ENCODE measurements around the gene SLC39A13. TPM values are rescaled to one million over a fixed set of nuclear protein-coding genes. Genes with fewer than 3 reads are reported as not detected.
A peak's percentile ranks its signal among the peaks of the same experiment; 100 is the strongest.

The SLC39A13 gene
- total RNA-seq, 1 donor from 2014 or later = 117 TPM

DNA sequence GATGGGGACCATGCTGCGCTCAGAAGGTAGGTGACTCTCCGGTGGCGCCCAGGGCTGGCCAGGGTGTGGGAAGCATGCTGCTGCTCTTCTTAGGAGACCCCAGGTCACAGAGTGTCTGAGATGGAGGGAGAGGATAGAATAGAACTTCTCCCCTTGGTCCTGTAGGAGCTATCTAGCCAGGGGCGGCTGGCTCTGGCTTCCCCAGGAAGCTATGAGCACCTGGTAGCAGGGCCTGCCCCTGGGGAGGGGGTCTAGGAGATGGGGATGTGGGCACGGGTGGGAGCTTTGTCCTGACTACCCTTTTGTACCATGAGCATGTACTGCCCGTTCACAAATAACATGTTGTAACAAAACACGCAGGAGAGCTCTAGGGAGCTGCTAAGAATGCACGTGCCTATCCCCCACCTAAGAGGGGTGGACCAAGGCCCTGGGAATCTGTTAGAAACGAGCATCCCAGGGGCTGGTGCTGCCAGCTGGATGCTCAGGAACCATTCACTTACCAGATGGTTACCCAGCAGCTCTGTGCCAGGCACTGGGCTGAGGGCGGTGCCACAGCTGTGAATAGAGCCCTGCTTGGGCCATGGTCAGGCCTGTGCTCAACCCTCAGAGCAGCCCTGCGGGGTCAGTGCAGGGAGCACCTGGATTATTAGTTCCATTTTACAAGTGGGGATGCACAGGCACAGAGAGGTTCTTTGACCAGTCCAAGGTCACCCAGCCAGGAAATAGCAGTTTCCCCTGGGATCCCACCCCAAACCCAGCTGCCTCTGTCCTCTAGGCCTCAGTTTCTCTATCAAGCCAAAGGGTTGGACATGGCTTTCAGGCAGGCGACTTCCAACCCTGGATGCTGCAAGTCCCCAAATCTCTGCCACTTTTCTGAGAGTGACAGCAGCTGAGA is 2.2 kb downstream of the SLC39A13 start:
- Histone ChIP-seq H3K36me3 (ENCODE audit: control insufficient read depth, insufficient read depth, low read length) (peaks cover 3% of the 10 kb centered on the region), H3K27me3 (ENCODE audit: control insufficient read depth, insufficient read depth, low read length) (no peaks in the 10 kb centered on the region), H3K4me3 (ENCODE audit: low read depth, low read length) (no peak overlapping the region)
- no peak for DNase-seq (ENCODE audit: low read depth)
- TF ChIP-seq, protein P1, sequence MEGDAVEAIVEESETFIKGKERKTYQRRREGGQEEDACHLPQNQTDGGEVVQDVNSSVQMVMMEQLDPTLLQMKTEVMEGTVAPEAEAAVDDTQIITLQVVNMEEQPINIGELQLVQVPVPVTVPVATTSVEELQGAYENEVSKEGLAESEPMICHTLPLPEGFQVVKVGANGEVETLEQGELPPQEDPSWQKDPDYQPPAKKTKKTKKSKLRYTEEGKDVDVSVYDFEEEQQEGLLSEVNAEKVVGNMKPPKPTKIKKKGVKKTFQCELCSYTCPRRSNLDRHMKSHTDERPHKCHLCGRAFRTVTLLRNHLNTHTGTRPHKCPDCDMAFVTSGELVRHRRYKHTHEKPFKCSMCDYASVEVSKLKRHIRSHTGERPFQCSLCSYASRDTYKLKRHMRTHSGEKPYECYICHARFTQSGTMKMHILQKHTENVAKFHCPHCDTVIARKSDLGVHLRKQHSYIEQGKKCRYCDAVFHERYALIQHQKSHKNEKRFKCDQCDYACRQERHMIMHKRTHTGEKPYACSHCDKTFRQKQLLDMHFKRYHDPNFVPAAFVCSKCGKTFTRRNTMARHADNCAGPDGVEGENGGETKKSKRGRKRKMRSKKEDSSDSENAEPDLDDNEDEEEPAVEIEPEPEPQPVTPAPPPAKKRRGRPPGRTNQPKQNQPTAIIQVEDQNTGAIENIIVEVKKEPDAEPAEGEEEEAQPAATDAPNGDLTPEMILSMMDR (IDR thresholded peaks at IDR 0.05; ENCODE audit: insufficient read depth, low read length, poor library complexity, severe bottlenecking) = no peak

DNA sequence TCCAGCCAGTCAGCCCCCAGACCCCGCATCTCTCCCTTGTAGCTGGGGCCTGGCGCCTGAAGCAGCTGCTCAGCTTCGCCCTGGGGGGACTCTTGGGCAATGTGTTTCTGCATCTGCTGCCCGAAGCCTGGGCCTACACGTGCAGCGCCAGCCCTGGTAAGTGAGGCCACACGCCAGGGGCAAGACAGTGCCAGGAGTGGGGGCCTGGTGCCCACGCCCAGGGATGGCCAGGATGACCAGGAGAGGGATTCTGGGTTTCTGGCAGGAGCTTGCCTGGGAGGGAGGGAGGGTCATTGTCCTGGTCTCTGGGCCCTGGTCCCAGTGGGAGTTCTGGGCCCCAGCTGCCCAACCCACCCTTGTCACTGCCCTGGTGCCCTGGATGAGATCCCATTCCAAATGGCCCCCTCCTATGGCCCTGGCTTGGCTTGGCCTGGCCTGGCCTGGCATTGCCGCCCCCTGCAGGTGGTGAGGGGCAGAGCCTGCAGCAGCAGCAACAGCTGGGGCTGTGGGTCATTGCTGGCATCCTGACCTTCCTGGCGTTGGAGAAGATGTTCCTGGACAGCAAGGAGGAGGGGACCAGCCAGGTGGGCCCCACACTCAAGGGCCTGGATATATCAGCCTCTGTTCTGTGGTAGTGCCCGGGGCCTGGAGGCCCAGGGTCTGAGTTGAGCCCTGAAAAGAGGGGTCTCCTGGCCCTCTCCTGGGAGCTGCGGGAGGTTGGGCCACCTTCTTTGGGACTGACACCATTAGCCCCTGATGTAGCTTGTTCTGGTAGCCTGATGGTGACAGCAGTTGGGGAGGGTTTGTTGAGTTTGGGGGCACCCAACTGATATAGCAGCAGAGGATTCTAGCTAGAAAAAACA is 3.7 kb downstream of the SLC39A13 start:
- TF ChIP-seq, protein P1 (IDR thresholded peaks at IDR 0.05; ENCODE audit: insufficient read depth, low read length, poor library complexity, severe bottlenecking) = peak; percentile 88
- DNase-seq (ENCODE audit: low read depth) = no peak
- Histone ChIP-seq H3K27me3 (ENCODE audit: control insufficient read depth, insufficient read depth, low read length) (no peaks in the 10 kb centered on the region), H3K4me3 (ENCODE audit: low read depth, low read length) (no peak overlapping the region), H3K36me3 (ENCODE audit: control insufficient read depth, insufficient read depth, low read length) (peaks cover 3% of the 10 kb centered on the region)

DNA sequence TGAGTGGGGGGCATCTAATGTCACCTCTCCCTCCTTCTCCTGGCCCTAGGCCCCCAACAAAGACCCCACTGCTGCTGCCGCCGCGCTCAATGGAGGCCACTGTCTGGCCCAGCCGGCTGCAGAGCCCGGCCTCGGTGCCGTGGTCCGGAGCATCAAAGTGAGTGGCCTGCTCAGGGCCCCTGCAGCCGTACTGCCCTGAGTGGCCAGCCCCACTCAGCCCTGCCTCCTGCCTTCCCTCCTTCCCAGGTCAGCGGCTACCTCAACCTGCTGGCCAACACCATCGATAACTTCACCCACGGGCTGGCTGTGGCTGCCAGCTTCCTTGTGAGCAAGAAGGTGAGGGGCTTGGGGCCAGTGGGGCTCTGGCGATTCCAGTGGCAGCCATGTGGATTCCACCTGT is 5.0 kb downstream of the SLC39A13 start:
- Histone ChIP-seq H3K4me3 (ENCODE audit: low read depth, low read length) (no peak overlapping the region), H3K36me3 (ENCODE audit: control insufficient read depth, insufficient read depth, low read length) (peaks cover 4% of the 10 kb centered on the region), H3K27me3 (ENCODE audit: control insufficient read depth, insufficient read depth, low read length) (no peaks in the 10 kb centered on the region)
- no peak for DNase-seq (ENCODE audit: low read depth)
- TF ChIP-seq, protein P1 (IDR thresholded peaks at IDR 0.05; ENCODE audit: insufficient read depth, low read length, poor library complexity, severe bottlenecking) = no peak

DNA sequence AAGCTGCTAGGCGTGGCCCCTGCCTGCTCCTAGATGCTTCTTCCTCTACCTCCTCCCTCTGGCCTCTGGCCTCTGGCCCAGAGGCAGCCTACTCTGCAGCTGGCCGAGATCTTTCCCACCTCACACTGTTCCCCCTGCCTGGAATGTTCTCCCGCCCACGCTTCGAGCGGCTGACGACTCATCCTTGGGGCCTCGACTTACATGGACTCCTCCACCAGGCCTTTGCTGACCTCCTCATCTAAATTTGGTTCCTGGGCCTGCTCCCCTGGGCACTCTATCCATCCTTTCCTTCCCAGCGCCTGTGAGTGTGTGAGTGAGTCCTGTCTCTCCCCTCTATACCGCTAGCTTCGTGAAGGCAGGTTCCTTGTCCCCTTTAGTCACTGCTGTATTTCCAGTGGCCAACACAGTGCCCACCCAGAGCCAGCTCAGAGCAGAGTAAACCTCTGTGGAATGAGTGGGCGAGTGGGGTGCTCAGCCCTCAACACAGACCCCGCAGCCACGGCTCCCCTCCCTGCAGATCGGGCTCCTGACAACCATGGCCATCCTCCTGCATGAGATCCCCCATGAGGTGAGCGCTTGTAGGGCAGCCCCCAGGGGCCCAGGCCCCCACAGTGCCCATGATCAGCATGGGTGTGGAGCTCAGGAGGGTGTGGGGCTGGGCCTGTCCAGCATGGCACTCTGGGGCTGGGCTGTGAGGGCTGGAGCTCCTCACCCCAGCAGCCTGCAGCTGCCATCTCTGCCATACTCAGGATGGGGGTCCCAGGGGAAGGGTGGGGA is 5.7 kb downstream of the SLC39A13 start:
- no peak for DNase-seq (ENCODE audit: low read depth)
- Histone ChIP-seq H3K27me3 (ENCODE audit: control insufficient read depth, insufficient read depth, low read length) (no peaks in the 10 kb centered on the region), H3K36me3 (ENCODE audit: control insufficient read depth, insufficient read depth, low read length) (peaks cover 8% of the 10 kb centered on the region), H3K4me3 (ENCODE audit: low read depth, low read length) (no peak overlapping the region)
- TF ChIP-seq, protein P1 (IDR thresholded peaks at IDR 0.05; ENCODE audit: insufficient read depth, low read length, poor library complexity, severe bottlenecking) = no peak

DNA sequence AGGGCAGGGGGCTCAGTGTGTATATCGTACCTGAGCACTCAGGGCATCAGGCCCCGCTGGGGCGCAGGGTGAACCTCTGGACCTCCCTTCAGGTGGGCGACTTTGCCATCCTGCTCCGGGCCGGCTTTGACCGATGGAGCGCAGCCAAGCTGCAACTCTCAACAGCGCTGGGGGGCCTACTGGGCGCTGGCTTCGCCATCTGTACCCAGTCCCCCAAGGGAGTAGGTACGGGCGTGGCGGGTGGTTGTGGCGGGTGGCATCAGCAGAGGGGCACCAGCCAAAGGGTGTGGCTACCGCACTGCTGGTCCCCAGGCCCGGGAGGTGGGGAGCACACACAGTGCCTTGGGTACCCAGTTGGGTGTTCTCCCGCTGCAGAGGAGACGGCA is 6.3 kb downstream of the SLC39A13 start:
- DNase-seq (ENCODE audit: low read depth) = no peak
- TF ChIP-seq, protein P1 (IDR thresholded peaks at IDR 0.05; ENCODE audit: insufficient read depth, low read length, poor library complexity, severe bottlenecking) = no peak
- Histone ChIP-seq H3K27me3 (ENCODE audit: control insufficient read depth, insufficient read depth, low read length) (no peaks in the 10 kb centered on the region), H3K4me3 (ENCODE audit: low read depth, low read length) (no peak overlapping the region), H3K36me3 (ENCODE audit: control insufficient read depth, insufficient read depth, low read length) (peaks cover 8% of the 10 kb centered on the region)
